ENCODE measurements around the gene GAS7. TPM values are rescaled to one million over a fixed set of nuclear protein-coding genes. Genes with fewer than 3 reads are reported as not detected.

The GAS7 gene
- total RNA-seq, 2 experiments from 2014 or later: 0.76 to 1.2 TPM

DNA sequence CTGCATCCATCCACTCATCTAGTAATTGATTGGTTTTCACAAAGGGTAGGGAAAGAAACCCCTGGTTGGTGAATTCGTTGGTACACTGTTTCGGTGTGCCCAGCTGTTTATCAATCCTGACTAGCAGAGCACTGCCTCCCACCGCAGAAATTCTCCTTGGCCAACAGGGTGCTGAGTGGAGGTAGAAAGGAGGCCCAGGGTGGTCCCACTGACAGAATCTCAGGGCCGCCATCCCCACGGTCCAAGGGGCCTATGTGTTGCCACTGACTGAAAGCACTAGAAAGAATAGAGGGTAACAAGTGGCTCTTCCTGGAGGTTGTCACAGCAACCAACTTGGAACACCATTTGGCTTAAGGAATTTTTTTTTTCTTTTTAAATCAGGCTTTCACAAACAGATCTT, 284.9 kb downstream of the GAS7 start:
- Mint-ChIP-seq H3K9me3 (no peaks in the 10 kb centered on the region), H3K27ac (no peak overlapping the region), H3K4me1 (no peaks in the 10 kb centered on the region)

DNA sequence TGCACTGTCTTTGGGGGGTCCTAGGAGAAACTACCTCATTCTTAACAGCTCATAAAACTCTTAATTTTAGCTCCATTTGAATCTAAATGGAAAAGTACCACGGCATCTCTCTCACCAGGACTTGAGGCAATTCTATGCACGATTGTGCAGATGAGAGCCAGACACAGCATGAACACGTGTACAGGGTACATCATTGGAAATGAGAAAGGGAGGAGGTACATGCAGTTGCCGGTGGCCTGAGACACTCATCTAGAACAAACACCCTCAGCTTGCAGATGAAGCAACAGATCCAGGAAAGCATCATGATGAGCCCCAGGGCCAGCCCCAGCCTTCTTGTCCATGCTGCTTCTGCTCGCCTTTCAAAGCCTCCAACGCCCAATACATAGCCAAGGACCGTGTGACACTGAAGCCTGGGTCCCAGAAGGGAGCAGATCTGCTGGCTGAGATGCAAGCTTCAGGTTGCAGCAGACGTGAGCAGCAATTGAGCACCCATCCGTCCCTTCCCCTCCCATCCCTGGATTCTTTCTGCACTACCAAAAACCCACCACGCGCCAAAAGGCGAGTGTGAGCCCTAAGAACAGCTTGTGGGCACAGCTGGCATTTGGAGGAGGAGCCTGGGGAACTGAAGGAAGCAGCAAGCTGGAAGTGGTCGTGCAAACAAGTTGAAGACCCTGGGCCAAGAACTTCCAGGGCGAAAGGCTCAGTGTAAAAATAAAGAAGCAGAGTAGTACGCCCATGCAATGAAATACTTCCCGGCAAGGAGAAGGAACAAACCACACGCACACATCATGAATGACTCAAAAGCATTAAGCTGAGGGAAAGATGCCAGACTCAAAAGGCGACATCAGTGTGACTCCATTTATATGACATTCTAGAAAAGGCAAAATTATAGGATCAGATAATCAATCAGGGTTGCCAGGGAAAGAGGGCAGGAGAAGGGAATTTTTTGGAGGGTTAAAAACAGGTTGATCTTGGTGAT, 286.0 kb downstream of the GAS7 start:
- H3K27me3 Mint-ChIP-seq: peaks cover 4% of the 10 kb centered on the region
- no peaks in the 10 kb centered on the region for H3K36me3 Mint-ChIP-seq

More for the DNA sequence above, 284.9 kb downstream of the GAS7 start:
- no peak for DNase-seq
- H3K36me3 Mint-ChIP-seq: no peaks in the 10 kb centered on the region
- H3K27me3 Mint-ChIP-seq: peaks cover 4% of the 10 kb centered on the region
- H3K4me3 Mint-ChIP-seq: no peak overlapping the region

DNA sequence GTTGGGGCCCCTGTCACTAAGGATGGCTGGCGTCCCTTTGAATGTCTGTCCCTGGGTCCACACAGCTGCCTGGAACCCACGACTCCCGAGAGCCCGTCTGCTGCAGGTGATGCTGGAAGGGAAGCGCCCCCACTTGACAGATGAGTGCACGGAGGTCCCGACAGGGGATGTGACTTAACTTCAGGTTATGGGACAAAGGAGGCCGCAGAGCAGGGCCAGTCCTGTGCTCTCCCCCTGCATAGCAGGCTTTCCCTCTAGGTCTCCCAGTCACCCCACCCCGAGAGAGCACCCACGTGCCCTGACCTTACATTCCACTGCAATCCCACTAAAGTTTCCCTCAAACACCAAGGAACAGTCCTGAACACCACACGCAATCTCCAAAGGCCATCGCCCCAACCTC, 287.3 kb downstream of the GAS7 start:
- no peak overlapping the region for H3K27ac Mint-ChIP-seq
- DNase-seq: no peak
- H3K4me1 Mint-ChIP-seq: no peaks in the 10 kb centered on the region
- no peak overlapping the region for H3K4me3 Mint-ChIP-seq
- no peaks in the 10 kb centered on the region for H3K36me3 Mint-ChIP-seq
- peaks cover 4% of the 10 kb centered on the region for H3K27me3 Mint-ChIP-seq
- H3K9me3 Mint-ChIP-seq: no peaks in the 10 kb centered on the region

More for the DNA sequence above, 286.0 kb downstream of the GAS7 start:
- no peaks in the 10 kb centered on the region for H3K9me3 Mint-ChIP-seq
- no peak for DNase-seq
- H3K4me3 Mint-ChIP-seq: no peak overlapping the region
- H3K27ac Mint-ChIP-seq: no peak overlapping the region
- no peaks in the 10 kb centered on the region for H3K4me1 Mint-ChIP-seq

DNA sequence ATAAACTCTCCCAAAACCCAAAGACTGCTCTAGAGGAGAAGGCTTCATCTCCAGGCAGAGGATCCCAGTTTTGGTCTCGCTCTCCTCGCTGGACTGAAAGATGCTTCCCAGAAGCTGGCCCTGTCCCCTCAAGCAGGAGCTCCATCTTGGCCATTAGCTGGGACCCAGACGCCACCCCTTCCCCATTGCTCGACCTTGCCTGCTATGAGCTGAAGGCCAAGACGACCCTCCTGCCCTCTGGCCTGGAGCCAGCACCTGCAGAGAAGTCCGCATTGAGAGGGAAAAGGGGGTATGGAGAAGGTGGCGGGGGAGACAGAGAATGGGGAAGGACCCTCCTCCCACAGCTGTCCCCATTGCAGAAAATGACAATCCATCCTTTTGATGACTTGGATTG, 289.8 kb downstream of the GAS7 start:
- Mint-ChIP-seq H3K4me1 (no peaks in the 10 kb centered on the region), H3K4me3 (no peak overlapping the region), H3K36me3 (no peaks in the 10 kb centered on the region), H3K9me3 (no peaks in the 10 kb centered on the region), H3K27me3 (peaks cover 4% of the 10 kb centered on the region), H3K27ac (no peak overlapping the region)
- no peak for DNase-seq

DNA sequence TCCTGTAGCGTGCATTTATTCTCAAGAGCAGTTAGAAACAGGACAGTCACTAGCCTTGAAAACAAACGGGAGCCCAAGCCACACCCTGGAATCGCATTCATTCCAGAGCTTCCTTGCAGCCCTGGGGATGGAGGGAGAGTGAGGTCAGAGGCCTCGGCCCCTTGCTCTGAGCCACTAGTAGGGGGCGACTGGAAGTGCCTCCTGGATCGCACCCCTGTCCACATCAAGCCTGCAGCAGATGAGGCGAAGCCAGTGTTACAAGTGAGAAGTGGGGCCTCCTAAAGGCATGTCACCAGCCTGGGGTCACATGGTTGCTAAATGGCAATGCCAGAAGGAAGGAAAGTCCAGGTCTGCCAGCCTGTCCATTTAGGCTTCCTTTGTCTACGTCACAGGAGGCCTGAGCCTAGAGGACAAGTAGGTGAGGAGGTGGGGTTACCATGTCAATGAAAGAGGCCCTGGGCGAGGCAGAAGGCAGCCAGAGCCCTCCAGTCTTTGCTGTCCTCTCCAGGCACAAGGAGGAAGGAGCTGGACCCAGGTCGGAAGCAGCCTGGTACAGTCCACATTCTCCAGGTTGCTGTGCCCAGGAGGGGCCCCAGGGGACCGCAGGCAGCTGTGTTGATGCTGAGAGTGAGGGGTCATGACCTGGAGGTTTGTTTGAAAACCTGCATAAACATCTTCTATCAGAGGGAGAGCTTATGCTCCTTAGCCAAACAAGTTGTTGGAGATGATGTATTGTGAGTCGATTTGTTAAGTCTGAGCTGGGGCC, 290.3 kb downstream of the GAS7 start:
- Mint-ChIP-seq H3K27me3 (peaks cover 4% of the 10 kb centered on the region), H3K9me3 (no peaks in the 10 kb centered on the region), H3K36me3 (no peaks in the 10 kb centered on the region), H3K27ac (no peak overlapping the region), H3K4me1 (no peaks in the 10 kb centered on the region), H3K4me3 (no peak overlapping the region)
- DNase-seq: no peak

DNA sequence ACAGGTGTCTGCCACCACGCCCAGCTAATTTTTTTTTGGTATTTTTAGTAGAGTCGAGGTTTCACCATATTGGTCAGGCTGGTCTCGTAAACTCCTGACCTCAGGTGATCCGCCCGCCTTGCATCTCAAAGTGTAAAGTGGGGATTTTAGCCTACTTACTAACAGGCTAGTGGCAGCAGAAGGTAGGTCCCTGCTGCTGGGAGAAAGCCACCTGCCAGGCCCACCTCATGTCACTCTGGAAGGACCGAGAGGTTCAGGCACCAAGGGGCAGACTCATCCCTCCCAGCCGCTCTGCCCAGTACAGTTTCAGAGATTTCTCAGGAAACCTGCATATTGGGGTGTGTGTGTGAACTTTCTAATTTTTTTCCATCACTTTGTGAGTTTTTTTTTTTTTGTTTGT, 291.3 kb downstream of the GAS7 start:
- Mint-ChIP-seq H3K4me3 (no peak overlapping the region), H3K9me3 (no peaks in the 10 kb centered on the region), H3K27ac (no peak overlapping the region), H3K27me3 (peaks cover 5% of the 10 kb centered on the region), H3K36me3 (no peaks in the 10 kb centered on the region), H3K4me1 (no peaks in the 10 kb centered on the region)
- no peak for DNase-seq

DNA sequence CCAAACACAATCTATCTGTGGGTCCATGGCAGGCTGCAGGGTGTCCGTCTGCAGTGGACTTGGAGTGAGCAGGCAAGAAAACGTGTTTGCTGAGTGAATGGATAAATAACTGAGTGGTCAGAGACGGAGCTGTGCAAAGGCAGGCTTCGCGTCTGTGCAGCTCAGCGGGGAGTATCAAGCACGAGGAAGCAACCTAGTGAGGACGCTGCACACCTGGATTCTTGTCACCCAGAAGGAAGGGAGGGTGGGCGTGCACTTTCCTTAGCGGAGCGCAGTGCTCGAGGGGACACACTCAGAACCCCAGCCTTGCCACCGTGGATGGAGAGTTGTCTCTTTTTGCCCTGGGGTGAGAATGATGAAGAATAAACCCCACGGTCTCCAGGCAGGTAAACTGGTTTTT, 291.8 kb downstream of the GAS7 start:
- Mint-ChIP-seq H3K27ac (no peak overlapping the region), H3K27me3 (peaks cover 8% of the 10 kb centered on the region), H3K4me1 (no peaks in the 10 kb centered on the region)

DNA sequence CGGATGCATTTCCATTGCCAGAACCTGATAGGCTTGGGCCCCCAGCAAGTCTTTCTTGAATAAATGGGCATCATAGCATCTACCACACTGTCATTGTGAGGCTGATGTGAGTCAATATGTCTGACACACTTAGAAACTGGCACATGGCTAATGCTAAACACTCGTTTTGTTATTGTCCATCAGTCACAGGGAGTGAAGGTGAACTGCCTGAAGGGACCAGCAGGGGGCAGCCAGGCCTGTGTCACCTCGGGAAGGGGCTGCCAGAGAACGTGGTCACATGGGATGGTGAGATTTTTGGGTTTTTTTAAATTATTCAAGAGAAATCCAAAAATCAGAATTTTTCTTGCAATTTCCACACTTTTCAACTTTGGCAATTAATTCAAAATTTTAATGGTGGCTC, 292.5 kb downstream of the GAS7 start:
- no peaks in the 10 kb centered on the region for H3K9me3 Mint-ChIP-seq

More for the DNA sequence above, 291.8 kb downstream of the GAS7 start:
- Mint-ChIP-seq H3K4me3 (no peak overlapping the region), H3K9me3 (no peaks in the 10 kb centered on the region), H3K36me3 (no peaks in the 10 kb centered on the region)
- no peak for DNase-seq

DNA sequence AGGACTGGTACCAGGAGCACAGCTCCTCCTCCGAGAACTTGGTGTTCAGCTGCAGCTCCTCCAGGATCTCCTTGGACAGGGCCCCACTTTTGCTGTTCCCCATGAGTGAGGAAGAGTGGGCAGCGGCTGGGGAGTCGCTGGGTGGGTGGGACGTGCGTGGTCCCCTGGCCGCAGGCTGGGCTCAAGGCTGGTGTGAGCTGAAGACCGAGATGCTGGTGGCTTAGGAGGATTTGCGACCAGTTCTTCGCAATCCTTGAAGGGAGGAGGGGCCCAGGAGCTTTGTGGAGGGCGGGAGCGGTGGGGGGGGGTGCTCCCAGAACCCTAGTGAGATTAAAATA, 293.4 kb downstream of the GAS7 start, which contains the start of gene RCVRN:
RCVRN (minus strand) TSS at position 194 of the 338 bp plus-strand sequence; CDS start at position 103, 91 bp downstream.
- H3K27me3 Mint-ChIP-seq: peaks cover 17% of the 10 kb centered on the region
- no peaks in the 10 kb centered on the region for H3K9me3 Mint-ChIP-seq
- H3K4me1 Mint-ChIP-seq: no peaks in the 10 kb centered on the region
- H3K4me3 Mint-ChIP-seq: no peak within 1 kb of the TSS
- DNase-seq: no peak
- no peaks in the 10 kb centered on the region for H3K36me3 Mint-ChIP-seq
- H3K27ac Mint-ChIP-seq: no peak within 1 kb of the TSS

More for the DNA sequence above, 292.5 kb downstream of the GAS7 start:
- no peaks in the 10 kb centered on the region for H3K36me3 Mint-ChIP-seq
- no peaks in the 10 kb centered on the region for H3K4me1 Mint-ChIP-seq
- H3K27ac Mint-ChIP-seq: no peak overlapping the region
- DNase-seq: peak; percentile 18
- no peak overlapping the region for H3K4me3 Mint-ChIP-seq
- peaks cover 12% of the 10 kb centered on the region for H3K27me3 Mint-ChIP-seq

DNA sequence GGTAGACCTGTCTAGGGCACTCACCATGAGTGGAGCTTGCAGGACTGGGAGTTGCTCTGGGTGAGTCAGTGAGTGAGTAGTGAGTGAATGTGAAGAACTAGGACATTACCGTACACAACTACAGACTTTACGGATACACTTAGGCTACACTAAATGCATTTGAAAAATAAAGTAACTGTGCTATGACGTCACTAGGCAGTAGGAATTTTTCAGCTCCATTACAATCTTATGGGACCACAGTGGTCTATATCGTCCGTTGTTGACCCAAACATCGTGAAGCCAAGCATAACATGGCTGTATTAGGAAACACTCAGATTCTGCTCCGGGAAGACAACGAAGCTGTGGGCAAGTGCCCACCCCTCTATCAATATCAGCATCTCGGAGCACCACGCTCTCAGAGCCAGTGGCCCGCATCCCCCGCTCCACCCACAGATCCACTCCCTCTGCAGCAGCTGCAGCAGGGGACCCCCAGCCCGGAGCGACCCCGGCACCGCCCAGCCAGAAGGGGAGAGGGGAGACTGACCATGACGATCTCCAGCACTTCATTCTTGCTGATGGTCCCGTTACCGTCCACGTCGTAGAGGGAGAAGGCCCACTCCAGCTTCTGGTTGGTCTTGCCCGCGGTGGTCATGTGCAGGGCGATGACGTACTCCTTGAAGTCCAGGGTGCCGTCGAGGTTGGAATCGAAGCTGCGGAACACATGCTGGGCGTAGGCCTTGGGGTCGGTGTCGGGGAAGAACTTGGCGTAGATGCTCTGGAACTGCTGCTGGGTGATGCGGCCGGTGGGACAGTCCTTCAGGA, 293.9 kb downstream of the GAS7 start:
- no peak overlapping the region for H3K27ac Mint-ChIP-seq
- H3K36me3 Mint-ChIP-seq: no peaks in the 10 kb centered on the region
- no peaks in the 10 kb centered on the region for H3K4me1 Mint-ChIP-seq
- DNase-seq: no peak
- H3K9me3 Mint-ChIP-seq: no peaks in the 10 kb centered on the region
- peaks cover 16% of the 10 kb centered on the region for H3K27me3 Mint-ChIP-seq
- no peak overlapping the region for H3K4me3 Mint-ChIP-seq

DNA sequence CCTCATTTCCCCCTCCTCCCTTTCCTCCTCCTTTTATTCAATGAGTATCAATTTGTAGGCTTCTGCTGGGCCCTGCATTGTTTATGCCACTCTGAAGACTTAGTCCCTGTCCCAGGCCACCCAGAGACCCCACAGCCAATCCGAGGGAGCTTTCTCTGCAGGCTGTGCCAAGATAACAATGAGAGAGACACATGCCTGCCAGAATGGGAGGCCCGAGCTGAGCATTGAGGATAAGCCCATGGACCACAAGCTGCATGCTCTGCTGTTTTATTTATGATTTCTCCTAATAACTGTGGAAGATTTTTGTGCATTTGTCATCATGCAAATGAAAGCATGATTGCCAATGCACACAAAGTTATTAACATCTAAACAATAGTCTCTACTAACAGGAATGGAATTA, 296.3 kb downstream of the GAS7 start:
- Mint-ChIP-seq H3K36me3 (no peaks in the 10 kb centered on the region), H3K27me3 (peaks cover 22% of the 10 kb centered on the region), H3K27ac (no peak overlapping the region), H3K4me3 (no peak overlapping the region), H3K4me1 (no peaks in the 10 kb centered on the region), H3K9me3 (no peaks in the 10 kb centered on the region)
- DNase-seq: no peak

DNA sequence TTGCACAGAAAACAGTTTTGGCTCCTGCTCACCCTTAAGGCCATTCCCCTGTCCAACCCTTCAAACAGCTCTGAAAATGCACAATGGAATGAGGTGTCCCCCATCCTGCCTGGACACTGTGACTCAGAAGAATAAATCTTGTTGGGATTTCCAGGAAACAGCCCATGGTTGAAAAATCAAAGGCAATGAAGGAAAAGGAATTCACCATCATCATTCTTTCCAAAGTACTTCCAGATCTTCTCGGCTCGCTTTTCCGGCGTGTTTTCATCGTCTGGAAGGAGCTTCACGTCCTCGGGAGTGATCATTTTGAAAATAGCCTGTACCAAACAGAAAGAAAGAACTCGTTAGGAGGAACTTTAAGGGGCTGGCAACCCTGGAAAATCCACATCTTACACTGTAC, 297.6 kb downstream of the GAS7 start:
- Mint-ChIP-seq H3K36me3 (no peaks in the 10 kb centered on the region), H3K27me3 (peaks cover 24% of the 10 kb centered on the region), H3K27ac (no peak overlapping the region), H3K4me3 (no peak overlapping the region), H3K9me3 (no peaks in the 10 kb centered on the region), H3K4me1 (no peaks in the 10 kb centered on the region)
- no peak for DNase-seq

DNA sequence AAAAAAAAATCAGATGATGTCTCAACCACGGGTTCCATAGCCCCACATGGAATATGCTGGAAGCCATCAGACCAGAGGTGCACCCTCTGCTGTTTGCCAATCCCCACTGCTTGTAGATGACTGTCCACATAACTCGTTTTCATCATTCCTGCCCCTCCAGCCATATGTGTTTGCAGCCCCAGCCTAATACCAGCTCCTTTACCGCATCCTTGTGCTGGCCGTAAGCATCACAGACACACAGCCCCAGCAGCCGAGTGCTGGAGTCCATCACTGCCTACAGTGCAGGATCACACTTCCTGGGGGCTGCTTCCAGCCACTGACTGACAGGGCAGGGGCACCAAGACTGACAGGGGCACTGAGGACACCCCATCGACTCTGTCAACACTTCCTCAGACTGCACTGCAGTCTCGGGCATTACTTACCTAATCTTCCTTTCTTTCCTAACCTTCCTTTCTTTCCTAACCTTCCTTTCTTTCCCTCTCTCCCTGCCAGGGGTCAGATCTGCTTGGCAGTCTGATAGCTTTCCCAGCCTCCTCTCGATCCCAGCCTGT, 298.3 kb downstream of the GAS7 start:
- Mint-ChIP-seq H3K27ac (no peak overlapping the region), H3K9me3 (no peaks in the 10 kb centered on the region), H3K36me3 (no peaks in the 10 kb centered on the region), H3K4me1 (no peaks in the 10 kb centered on the region), H3K4me3 (no peak overlapping the region), H3K27me3 (peaks cover 24% of the 10 kb centered on the region)
- no peak for DNase-seq

DNA sequence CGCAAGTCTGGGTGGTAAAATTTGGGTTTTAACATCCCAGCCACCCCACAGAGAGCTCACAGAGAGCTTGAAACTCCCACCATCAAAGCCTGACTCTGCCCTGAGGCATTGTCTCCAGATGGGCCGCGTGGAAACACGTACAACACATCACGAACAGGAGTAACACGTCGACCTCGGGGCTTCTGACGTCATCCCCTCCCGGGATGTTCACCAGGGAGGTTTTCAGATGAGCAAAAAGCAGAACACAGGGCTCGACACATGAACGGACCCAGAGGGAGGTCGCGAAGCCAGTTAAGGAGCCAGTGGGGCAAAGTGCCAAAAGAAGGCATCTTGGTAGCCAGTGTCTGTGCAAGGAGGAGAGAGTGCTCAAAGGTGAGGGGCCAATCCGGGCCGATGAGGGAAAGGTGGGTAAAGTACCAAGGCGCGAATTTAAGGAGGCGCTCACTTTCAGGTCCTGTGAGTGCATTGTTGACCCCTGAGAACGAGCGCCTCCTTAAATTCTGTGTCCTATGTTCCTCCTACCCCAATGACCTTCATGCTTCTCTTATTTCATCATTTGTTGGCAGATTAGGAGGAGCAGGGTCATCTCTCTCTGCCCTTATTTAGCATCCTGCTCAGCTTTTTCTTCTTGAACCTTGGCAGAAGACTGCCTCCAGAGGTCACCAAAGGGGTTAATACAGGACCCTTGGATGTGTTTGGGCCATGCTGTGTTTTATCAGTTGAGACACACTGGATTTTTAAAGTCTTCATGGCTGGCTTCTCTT, 298.9 kb downstream of the GAS7 start:
- H3K27ac Mint-ChIP-seq: no peak overlapping the region
- H3K36me3 Mint-ChIP-seq: no peaks in the 10 kb centered on the region
- no peaks in the 10 kb centered on the region for H3K9me3 Mint-ChIP-seq
- peaks cover 24% of the 10 kb centered on the region for H3K27me3 Mint-ChIP-seq
- DNase-seq: no peak
- no peak overlapping the region for H3K4me3 Mint-ChIP-seq
- H3K4me1 Mint-ChIP-seq: no peaks in the 10 kb centered on the region
